OCI-M1 (cell line): Measurements from ENCODE around the gene CD4.

Experiments
- DNase-seq: peaks from one replicate; lab custom pipeline; 2025; lab: John Stamatoyannopoulos, UW

CD4 gene

DNA sequence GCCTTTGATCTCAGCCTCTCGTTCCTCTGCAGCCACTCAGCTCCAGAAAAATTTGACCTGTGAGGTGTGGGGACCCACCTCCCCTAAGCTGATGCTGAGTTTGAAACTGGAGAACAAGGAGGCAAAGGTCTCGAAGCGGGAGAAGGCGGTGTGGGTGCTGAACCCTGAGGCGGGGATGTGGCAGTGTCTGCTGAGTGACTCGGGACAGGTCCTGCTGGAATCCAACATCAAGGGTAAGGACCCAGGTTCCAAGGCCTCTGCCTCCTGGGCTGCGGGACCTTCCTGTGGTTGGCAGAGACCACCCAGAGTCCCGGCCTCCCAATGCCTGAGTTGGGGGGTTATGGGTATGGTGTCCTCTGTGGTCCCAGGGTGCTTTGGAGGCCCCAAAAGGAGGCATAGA is 27.8 kb downstream of the CD4 start:
- DNase-seq, result no peak

- DNase-seq, result no peak
Observed at GRCh38 chr12:6817662-6818157, 28.4 kb downstream of the CD4 start.

DNA sequence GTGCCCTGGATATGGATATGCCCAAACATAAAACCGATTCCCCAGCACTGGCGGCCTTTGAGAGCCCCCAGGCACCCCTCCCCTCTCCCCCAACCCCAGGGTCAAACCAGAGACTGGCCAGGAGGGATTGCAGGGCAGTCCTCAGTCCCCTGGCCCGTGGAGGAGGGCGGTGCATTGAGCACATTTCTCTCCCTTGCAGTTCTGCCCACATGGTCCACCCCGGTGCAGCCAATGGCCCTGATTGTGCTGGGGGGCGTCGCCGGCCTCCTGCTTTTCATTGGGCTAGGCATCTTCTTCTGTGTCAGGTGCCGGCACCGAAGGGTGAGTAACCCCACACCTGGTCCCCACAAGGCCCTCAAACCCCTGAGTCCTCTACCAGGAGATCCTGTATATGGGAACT is 28.9 kb downstream of the CD4 start:
- DNase-seq, result no peak

- DNase-seq, result no peak
Observed at GRCh38 chr12:6818645-6819044, 29.3 kb downstream of the CD4 start.

DNA sequence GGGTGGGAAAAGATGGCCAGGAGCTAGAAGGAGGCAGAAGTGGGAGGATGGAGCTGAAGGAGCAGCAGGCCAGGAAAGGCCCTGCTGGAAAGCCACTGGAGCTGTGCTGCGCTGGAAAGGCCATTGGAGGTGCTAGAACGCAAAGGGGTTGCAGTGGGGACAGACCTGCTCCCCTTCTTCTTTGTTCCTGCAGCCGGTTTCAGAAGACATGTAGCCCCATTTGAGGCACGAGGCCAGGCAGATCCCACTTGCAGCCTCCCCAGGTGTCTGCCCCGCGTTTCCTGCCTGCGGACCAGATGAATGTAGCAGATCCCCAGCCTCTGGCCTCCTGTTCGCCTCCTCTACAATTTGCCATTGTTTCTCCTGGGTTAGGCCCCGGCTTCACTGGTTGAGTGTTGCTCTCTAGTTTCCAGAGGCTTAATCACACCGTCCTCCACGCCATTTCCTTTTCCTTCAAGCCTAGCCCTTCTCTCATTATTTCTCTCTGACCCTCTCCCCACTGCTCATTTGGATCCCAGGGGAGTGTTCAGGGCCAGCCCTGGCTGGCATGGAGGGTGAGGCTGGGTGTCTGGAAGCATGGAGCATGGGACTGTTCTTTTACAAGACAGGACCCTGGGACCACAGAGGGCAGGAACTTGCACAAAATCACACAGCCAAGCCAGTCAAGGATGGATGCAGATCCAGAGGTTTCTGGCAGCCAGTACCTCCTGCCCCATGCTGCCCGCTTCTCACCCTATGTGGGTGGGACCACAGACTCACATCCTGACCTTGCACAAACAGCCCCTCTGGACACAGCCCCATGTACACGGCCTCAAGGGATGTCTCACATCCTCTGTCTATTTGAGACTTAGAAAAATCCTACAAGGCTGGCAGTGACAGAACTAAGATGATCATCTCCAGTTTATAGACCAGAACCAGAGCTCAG is 30.0 kb downstream of the CD4 start:
- no peak for DNase-seq

DNA sequence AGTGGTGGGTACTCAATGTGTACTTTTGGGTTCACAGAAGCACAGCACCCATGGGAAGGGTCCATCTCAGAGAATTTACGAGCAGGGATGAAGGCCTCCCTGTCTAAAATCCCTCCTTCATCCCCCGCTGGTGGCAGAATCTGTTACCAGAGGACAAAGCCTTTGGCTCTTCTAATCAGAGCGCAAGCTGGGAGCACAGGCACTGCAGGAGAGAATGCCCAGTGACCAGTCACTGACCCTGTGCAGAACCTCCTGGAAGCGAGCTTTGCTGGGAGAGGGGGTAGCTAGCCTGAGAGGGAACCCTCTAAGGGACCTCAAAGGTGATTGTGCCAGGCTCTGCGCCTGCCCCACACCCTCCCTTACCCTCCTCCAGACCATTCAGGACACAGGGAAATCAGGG is 30.8 kb downstream of the CD4 start:
- DNase-seq, result no peak

GRCh38 chr12:6821591-6822425 is 32.5 kb downstream of the CD4 start, which contains the start of gene GPR162:
Gene GPR162 (plus strand): TSS chr12:6821821. CDS start chr12:6823899, 2,078 bp downstream.
- DNase-seq, result peak; percentile 71

DNA sequence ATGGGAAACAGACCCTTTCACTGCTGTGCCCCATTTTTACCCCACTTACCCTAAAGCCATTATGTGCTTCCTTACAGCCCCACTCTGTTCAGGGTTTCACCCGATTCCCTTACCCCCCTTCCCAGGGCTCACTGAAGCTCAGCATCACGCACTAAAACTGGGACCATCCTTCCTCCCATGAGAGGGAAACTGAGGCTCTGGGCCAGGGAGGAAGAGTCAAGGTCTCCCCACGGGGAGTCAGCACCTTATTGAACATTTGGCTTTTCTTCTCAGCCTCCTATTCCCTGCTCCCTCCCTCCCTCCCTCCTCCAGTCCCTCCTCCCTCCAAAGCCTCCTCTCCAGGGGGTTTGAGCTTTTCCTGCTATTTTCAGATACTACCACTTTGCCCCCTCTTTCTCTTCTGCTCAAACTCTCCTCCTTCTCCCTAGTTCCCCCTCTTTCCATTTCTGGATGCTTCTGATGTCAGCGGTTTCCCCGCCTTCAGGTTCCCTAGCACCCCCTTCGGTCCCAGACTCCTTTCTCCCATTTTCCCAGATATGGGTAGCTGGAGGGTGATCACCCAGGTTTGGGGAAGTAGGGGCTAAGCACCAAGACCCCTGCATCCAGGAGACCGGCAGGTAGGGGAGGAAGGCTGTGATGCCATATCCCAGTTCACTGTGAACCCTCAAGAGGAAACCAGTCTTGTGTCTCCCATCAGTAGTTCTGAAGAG is 33.3 kb downstream of the CD4 start:
- no peak for DNase-seq

DNA sequence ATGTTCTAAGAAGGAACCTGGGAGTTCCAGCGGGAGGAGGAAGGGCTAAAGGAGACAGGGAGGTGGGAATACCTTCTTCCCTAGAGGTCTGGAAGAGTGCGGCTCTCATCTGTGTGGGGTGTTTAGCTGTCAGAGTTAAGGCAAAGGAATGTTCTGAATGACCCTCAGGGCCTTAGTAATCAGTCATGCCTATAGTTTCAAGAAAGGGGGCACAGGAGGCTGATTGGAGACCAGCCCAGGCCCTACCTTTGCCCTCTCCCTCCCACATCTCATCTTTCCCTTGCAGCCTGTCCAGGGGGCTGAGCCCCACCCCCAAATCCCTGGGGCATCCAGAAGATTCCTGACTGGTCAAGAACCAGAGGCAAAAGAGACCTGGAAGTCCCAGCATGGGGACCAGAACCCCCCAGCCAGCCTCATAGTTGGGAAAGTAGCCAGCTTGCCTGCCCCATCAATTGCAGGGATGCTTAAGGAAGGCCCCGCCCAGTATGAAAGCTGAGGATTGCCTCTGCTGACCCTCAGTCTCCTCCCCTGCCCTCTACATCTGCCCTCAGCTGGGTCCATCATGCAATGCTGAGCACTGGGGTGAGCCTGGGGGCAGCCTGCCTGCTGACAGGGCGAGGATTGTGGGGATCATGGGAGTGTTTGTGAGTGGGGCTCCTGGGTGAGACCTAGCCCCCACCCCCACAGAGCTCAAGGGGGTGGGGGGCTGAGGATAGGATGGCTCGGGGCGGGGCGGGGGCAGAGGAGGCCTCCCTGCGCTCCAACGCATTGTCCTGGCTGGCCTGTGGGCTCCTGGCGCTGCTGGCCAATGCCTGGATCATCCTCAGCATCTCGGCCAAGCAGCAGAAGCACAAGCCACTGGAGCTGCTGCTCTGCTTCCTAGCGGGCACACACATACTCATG is 34.1 kb downstream of the CD4 start:
- no peak for DNase-seq

DNA sequence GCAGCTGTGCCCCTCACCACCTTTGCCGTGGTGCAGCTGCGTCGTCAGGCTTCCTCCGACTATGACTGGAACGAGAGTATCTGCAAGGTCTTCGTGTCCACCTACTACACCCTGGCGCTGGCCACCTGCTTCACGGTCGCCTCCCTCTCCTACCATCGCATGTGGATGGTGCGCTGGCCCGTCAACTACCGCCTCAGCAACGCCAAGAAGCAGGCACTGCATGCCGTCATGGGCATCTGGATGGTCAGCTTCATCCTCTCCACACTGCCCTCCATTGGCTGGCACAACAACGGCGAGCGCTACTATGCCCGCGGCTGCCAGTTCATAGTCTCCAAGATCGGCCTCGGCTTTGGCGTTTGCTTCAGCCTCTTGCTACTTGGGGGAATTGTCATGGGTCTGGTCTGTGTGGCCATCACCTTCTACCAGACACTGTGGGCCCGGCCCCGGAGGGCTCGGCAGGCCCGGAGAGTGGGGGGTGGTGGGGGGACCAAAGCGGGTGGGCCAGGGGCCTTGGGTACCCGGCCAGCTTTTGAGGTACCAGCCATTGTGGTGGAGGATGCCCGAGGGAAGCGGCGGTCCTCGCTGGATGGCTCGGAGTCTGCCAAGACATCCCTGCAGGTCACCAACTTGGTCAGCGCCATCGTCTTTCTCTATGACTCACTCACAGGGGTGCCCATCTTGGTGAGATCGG is 34.9 kb downstream of the CD4 start:
- no peak for DNase-seq

GRCh38 chr12:6824901-6825381 is 35.6 kb downstream of the CD4 start:
- no peak for DNase-seq

- peak; percentile 92 for DNase-seq
Observed at GRCh38 chr12:6825398-6826124, 36.2 kb downstream of the CD4 start.

GRCh38 chr12:6826125-6826733 is 36.9 kb downstream of the CD4 start:
- DNase-seq, result no peak

DNA sequence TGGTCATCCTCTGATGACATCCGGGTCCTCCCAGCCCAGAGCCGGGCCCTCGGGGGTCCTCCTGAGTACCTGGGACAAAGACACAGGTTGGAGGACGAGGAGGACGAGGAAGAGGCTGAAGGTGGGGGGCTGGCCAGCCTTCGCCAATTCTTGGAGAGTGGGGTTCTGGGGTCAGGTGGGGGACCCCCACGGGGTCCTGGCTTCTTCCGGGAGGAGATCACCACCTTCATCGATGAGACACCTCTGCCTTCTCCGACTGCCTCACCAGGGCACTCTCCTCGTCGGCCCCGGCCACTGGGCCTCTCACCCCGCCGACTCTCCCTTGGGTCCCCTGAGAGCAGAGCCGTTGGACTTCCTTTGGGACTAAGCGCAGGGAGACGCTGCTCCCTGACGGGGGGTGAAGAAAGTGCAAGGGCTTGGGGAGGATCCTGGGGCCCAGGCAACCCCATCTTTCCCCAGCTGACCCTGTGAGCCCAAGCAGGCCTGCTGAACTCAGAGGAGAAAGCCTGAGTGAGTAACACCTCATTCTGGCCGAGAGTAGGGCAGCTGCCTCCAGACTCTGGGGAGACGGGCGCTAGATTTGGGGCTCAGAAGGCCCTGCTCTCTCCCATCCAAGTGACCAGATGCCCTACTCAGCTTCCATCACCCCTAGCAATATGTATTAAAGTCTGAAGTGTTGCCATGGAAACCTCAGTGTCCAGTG is 37.6 kb downstream of the CD4 start:
- DNase-seq, result no peak

DNA sequence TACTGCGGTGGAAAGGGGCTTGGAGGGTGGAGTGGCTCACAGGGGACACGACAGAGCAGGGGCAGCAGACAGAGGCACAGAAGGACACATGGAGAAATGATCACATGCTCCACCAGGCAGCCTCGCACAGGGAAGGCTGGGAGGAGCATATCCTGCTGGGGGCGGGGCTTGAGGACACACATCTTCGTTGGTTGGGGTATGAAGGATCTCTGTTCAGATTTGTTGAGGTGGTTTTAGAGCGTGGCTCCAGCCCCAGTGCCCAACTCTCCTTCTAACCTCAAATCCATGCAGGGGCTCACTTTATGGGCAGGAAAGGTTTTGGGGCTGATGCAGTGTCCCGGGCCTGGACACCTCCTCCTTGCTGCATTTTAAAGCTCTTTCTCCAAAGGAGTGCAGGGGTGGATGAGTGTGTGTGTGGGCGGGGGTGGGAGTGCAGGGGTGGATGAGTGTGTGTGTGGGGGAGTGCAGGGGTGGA is 38.1 kb downstream of the CD4 start:
- DNase-seq, result peak; percentile 89

DNA sequence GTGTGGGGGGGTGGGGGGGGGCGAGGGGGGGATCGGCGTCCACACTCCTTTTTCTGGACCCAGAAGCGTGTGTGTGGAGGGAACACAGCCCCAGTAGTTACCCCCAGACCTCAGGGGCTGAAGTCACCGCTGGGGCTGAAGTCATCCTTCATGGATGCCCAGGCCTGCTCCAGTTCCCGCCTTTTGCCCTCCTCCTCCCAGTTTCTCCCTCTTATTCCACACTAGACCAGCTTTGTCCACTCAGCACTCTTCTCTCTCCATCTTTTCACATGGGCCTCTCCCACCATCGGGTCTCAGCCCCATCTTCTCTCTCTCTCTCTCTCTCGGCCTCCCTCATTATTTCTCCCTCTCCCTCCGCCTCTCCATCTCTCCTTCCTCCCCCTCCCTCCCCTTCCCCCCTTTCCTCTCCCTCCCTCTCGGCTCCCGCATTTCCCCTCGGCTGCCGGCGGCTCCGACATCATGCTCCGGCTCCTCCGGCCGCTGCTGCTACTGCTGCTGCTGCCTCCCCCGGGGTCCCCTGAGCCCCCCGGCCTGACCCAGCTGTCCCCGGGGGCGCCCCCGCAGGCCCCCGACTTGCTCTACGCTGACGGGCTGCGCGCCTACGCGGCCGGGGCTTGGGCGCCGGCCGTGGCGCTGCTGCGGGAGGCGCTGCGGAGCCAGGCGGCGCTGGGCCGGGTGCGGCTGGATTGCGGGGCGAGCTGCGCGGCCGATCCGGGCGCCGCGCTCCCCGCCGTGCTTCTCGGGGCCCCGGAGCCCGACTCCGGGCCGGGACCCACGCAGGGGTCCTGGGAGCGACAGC is 38.9 kb downstream of the CD4 start, which contains the start of gene P3H3:
TSS of gene P3H3 (plus strand) at position 426 of the 799 bp plus-strand sequence. CDS start at position 460, 34 bp downstream.
- DNase-seq, result peak; percentile 54

- peak; percentile 77 for DNase-seq
Observed at GRCh38 chr12:6828781-6829535, 39.6 kb downstream of the CD4 start.
